Measurements from ENCODE around the gene AKAP10.
A peak's percentile ranks its signal among the peaks of the same experiment; 100 is the strongest.

The AKAP10 gene

DNA sequence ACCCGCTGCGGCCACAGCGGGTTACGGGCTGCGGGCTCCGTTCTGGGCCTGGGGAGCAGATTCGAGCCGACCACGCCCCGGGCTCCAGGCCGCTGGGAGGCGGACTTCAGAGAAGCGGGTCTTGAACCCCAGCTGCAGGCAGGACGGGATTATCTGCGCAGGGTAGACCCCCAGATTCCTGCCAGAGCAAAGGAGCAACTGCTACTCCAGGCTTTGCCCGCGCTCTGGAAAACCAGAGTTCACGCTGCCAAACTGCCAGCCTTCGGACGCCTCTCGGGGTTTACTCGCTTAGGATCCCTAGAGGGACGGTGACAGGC is 109.6 kb downstream of the AKAP10 start:
- Histone ChIP-seq H3K27me3 (ENCODE audit: low read length) (no peaks in the 10 kb centered on the region), H3K9me3 (ENCODE audit: insufficient read depth, low read length) (no peaks in the 10 kb centered on the region), H3K79me2 (ENCODE audit: insufficient read depth, low read length) (no peaks in the 10 kb centered on the region), H3K4me2 (ENCODE audit: low read depth, low read length, poor library complexity, severe bottlenecking) (no peak overlapping the region), H3K9ac (ENCODE audit: low read length) (no peak overlapping the region), H3F3A (ENCODE audit: insufficient read depth) (no peaks in the 10 kb centered on the region), H3K4me3 (ENCODE audit: insufficient read depth, low read length, poor library complexity, severe bottlenecking) (no peak overlapping the region), H2AFZ (ENCODE audit: low read depth, low read length, severe bottlenecking) (no peak overlapping the region), H4K20me1 (ENCODE audit: low read depth, low read length) (no peaks in the 10 kb centered on the region), H3K27ac (ENCODE audit: low read depth, low read length) (no peak overlapping the region), H3K9me2 (replicated peaks; ENCODE audit: insufficient read depth, low read length) (no peaks in the 10 kb centered on the region), H3K36me3 (ENCODE audit: low read length) (no peaks in the 10 kb centered on the region)
- no peak for TF ChIP-seq EZH2phosphoT487 (conservative IDR thresholded peaks at IDR 0.05; ENCODE audit: low read length)
- TF ChIP-seq, protein P1, sequence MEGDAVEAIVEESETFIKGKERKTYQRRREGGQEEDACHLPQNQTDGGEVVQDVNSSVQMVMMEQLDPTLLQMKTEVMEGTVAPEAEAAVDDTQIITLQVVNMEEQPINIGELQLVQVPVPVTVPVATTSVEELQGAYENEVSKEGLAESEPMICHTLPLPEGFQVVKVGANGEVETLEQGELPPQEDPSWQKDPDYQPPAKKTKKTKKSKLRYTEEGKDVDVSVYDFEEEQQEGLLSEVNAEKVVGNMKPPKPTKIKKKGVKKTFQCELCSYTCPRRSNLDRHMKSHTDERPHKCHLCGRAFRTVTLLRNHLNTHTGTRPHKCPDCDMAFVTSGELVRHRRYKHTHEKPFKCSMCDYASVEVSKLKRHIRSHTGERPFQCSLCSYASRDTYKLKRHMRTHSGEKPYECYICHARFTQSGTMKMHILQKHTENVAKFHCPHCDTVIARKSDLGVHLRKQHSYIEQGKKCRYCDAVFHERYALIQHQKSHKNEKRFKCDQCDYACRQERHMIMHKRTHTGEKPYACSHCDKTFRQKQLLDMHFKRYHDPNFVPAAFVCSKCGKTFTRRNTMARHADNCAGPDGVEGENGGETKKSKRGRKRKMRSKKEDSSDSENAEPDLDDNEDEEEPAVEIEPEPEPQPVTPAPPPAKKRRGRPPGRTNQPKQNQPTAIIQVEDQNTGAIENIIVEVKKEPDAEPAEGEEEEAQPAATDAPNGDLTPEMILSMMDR (IDR thresholded peaks at IDR 0.05; ENCODE audit: insufficient read depth, low read length, poor library complexity, severe bottlenecking): no peak

DNA sequence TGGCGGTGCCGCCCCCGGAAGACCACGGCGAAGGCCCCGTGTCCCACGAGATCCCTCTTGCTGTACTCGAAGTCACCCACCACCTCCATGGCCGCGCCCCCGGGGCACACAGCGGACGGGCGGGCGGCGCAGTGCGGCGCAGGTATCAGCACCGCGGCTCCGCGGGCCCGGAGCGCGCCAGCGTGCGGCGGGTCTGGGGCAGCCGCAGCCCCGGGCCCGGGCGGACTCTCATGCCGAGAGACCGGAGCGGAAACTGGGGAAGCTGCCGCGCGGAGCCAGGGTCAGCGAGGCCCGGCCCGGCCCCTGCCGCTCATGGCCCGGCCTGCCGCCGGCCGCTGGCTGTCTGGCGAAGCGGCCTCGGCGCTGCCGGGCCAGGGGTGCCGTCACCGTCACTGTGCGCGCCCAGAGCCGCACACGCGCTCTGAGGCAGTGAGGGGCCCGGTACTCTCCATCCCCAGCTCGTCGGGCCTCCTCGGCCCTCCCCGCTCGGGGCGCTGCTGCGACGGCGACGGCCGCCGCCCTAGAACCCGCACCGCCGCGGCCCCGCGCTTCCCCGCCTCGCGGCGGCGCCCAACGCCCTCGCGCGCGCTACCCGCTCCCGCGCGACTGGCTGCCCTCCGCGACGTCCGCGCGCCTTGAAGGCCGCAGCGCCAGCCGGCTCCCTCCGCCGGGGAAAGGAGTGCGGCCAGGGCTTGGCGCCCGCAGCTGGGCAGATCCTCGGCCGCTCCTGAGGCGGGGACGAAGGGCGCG is 110.1 kb downstream of the AKAP10 start, which contains the start of gene ULK2:
Gene ULK2 (minus strand): TSS at position 608 of the 750 bp plus-strand sequence. CDS start 519 bp downstream, at position 89.
- H3K36me3 ChIP-seq (ENCODE audit: low read length): no peaks in the 10 kb centered on the region
- no peaks in the 10 kb centered on the region for H3K9me3 ChIP-seq (ENCODE audit: insufficient read depth, low read length)
- peak within 1 kb of the TSS; percentile 28; the same call in 1 of the 2 replicates for H3K9ac ChIP-seq (ENCODE audit: low read length)
- H3F3A ChIP-seq (ENCODE audit: insufficient read depth): no peaks in the 10 kb centered on the region
- TF ChIP-seq, protein P1 (IDR thresholded peaks at IDR 0.05; ENCODE audit: insufficient read depth, low read length, poor library complexity, severe bottlenecking): no peak
- no peak for TF ChIP-seq EZH2phosphoT487 (conservative IDR thresholded peaks at IDR 0.05; ENCODE audit: low read length)
- no peak within 1 kb of the TSS for H3K27ac ChIP-seq (ENCODE audit: low read depth, low read length)
- H3K4me2 ChIP-seq (ENCODE audit: low read depth, low read length, poor library complexity, severe bottlenecking): peak within 1 kb of the TSS; percentile 47
- H4K20me1 ChIP-seq (ENCODE audit: low read depth, low read length): no peaks in the 10 kb centered on the region
- peak within 1 kb of the TSS; percentile 37 for H3K4me3 ChIP-seq (ENCODE audit: insufficient read depth, low read length, poor library complexity, severe bottlenecking)
- no peaks in the 10 kb centered on the region for H3K27me3 ChIP-seq (ENCODE audit: low read length)
- no peaks in the 10 kb centered on the region for H3K9me2 ChIP-seq (replicated peaks; ENCODE audit: insufficient read depth, low read length)
- no peaks in the 10 kb centered on the region for H3K79me2 ChIP-seq (ENCODE audit: insufficient read depth, low read length)
- no peak within 1 kb of the TSS for H2AFZ ChIP-seq (ENCODE audit: low read depth, low read length, severe bottlenecking)

DNA sequence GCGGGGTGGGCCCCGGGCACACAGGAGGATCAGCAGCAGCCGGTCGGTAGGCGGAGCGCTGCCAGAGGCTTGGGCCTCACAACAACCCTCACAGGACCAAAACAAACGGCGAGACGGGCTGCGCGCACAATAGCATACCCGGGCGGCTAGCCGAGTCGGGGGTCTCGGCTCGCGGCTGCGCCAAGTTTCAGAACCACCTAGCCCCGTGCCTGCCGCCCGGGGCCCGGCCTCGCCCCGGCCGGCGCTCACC is 110.6 kb downstream of the AKAP10 start:
- no peak overlapping the region for H2AFZ ChIP-seq (ENCODE audit: low read depth, low read length, severe bottlenecking)
- no peaks in the 10 kb centered on the region for H3K36me3 ChIP-seq (ENCODE audit: low read length)
- no peak for TF ChIP-seq EZH2phosphoT487 (conservative IDR thresholded peaks at IDR 0.05; ENCODE audit: low read length)
- TF ChIP-seq, protein P1 (IDR thresholded peaks at IDR 0.05; ENCODE audit: insufficient read depth, low read length, poor library complexity, severe bottlenecking): no peak
- no peaks in the 10 kb centered on the region for H3K9me2 ChIP-seq (replicated peaks; ENCODE audit: insufficient read depth, low read length)
- H3K9me3 ChIP-seq (ENCODE audit: insufficient read depth, low read length): no peaks in the 10 kb centered on the region
- no peaks in the 10 kb centered on the region for H3F3A ChIP-seq (ENCODE audit: insufficient read depth)
- no peaks in the 10 kb centered on the region for H3K79me2 ChIP-seq (ENCODE audit: insufficient read depth, low read length)
- H3K4me3 ChIP-seq (ENCODE audit: insufficient read depth, low read length, poor library complexity, severe bottlenecking): peak overlapping the region; percentile 37
- H4K20me1 ChIP-seq (ENCODE audit: low read depth, low read length): no peaks in the 10 kb centered on the region
- H3K4me2 ChIP-seq (ENCODE audit: low read depth, low read length, poor library complexity, severe bottlenecking): peak overlapping the region; percentile 47
- peak overlapping the region; percentile 28; the same call in 1 of the 2 replicates for H3K9ac ChIP-seq (ENCODE audit: low read length)
- no peaks in the 10 kb centered on the region for H3K27me3 ChIP-seq (ENCODE audit: low read length)
- no peak overlapping the region for H3K27ac ChIP-seq (ENCODE audit: low read depth, low read length)

All from SU-DHL-6 (cell line).